CD8-positive, alpha-beta memory T cell (primary cell): ENCODE data around the gene MRPS18C. TPM values are rescaled to one million over a fixed set of nuclear protein-coding genes. Genes with fewer than 3 reads are reported as not detected.
"Not testable (repeated sequence)": the region's sequence is repeated elsewhere in the genome, so short reads cannot be mapped to it uniquely, and the experiment has no call there.

Experiments used
- CTCF ChIA-PET: fragments of 350-600 bp; sonication (Branson Sonifier 250); formaldehyde crosslinking; loops from one replicate; lab custom pipeline; 2021; ENCODE audit warnings: antibody characterized with exemption; lab: Charles Lee
- POLR2A ChIA-PET: fragments of 350-600 bp; sonication (Branson Sonifier 250); formaldehyde crosslinking; loops from one replicate; lab custom pipeline; 2021; ENCODE audit warnings: antibody characterized with exemption; lab: Charles Lee
- DNase-seq, 5 donors: peaks; one replicate each; pipeline versions ENCODE4 v3.0.0 to v3.0.0-alpha.2; 2020 to 2022; ENCODE audit warnings: mixed read lengths in 1 of 5
- H3K27ac ChIP-seq: one replicate; pipeline ENCODE4 v1.7.0; 2013; ENCODE audit warnings: low read depth, mild to moderate bottlenecking, low read length, moderate library complexity
- H3K27me3 ChIP-seq: 2 replicates; pipeline ENCODE4 v1.7.0; 2013; ENCODE audit warnings: low read length, mild to moderate bottlenecking; ENCODE audit not compliant: insufficient read depth, poor library complexity, severe bottlenecking
- H3K36me3 ChIP-seq: 2 replicates; pipeline ENCODE4 v1.7.0; 2013; ENCODE audit warnings: mild to moderate bottlenecking, low read length, moderate library complexity; ENCODE audit not compliant: insufficient read depth
- H3K4me1 ChIP-seq: 2 replicates; pipeline ENCODE4 v1.7.0; 2013; ENCODE audit warnings: mild to moderate bottlenecking, low read length, moderate library complexity; ENCODE audit not compliant: insufficient read depth
- H3K4me3 ChIP-seq: 2 replicates; pipeline ENCODE4 v1.7.0; 2013; ENCODE audit warnings: mild to moderate bottlenecking, low read length
- H3K9me3 ChIP-seq: 2 replicates; pipeline ENCODE4 v1.7.0; 2013; ENCODE audit warnings: mild to moderate bottlenecking, low read length
- H3K27ac Mint-ChIP-seq, 8 donors: one replicate each; pipeline ENCODE4 v1.8.0; 2020 to 2021; ENCODE audit warnings: mixed read lengths in 8 of 8, mild to moderate bottlenecking in 6 of 8, inconsistent platforms in 3 of 8, moderate library complexity in 3 of 8
- H3K27me3 Mint-ChIP-seq, 2 donors: one replicate each; pipeline ENCODE4 v1.8.0; 2020 to 2021; ENCODE audit warnings: mixed read lengths in 2 of 2, mild to moderate bottlenecking in 1 of 2, moderate library complexity in 1 of 2
- H3K36me3 Mint-ChIP-seq, 3 donors: one replicate each; pipeline ENCODE4 v1.8.0; 2020 to 2021; ENCODE audit warnings: mixed read lengths in 3 of 3, inconsistent platforms in 1 of 3, mild to moderate bottlenecking in 1 of 3
- H3K4me1 Mint-ChIP-seq, 3 donors: one replicate each; pipeline ENCODE4 v1.8.0; 2020 to 2021; ENCODE audit warnings: mixed read lengths in 3 of 3, inconsistent platforms in 1 of 3, mild to moderate bottlenecking in 1 of 3
- H3K4me3 Mint-ChIP-seq, 7 donors: one replicate each; pipeline ENCODE4 v1.8.0; 2020 to 2021; ENCODE audit warnings: mixed read lengths in 7 of 7, mild to moderate bottlenecking in 6 of 7, moderate library complexity in 4 of 7, inconsistent platforms in 2 of 7
- H3K9me3 Mint-ChIP-seq, 5 donors: one replicate each; pipeline ENCODE4 v1.8.0; 2020 to 2022; ENCODE audit warnings: mixed read lengths in 5 of 5, mild to moderate bottlenecking in 3 of 5, moderate library complexity in 2 of 5, inconsistent platforms in 1 of 5
- polyA plus RNA-seq: library from polyadenylated mRNA; unstranded; fragments of 300-500 nt; fragmentation: Illumina TruSeq; gene quantifications from one replicate; pipeline ENCODE4 v1.2.3, GENCODE V29; 2021
- total RNA-seq, 2 experiments: library from RNA; stranded (reverse); gene quantifications; one replicate each; pipeline ENCODE4 v1.2.3, GENCODE V29; 2021

MRPS18C gene
- total and polyA plus RNA-seq, 3 experiments from 2014 or later, result 63.6 to 87.2 (median 86.0) TPM

DNA sequence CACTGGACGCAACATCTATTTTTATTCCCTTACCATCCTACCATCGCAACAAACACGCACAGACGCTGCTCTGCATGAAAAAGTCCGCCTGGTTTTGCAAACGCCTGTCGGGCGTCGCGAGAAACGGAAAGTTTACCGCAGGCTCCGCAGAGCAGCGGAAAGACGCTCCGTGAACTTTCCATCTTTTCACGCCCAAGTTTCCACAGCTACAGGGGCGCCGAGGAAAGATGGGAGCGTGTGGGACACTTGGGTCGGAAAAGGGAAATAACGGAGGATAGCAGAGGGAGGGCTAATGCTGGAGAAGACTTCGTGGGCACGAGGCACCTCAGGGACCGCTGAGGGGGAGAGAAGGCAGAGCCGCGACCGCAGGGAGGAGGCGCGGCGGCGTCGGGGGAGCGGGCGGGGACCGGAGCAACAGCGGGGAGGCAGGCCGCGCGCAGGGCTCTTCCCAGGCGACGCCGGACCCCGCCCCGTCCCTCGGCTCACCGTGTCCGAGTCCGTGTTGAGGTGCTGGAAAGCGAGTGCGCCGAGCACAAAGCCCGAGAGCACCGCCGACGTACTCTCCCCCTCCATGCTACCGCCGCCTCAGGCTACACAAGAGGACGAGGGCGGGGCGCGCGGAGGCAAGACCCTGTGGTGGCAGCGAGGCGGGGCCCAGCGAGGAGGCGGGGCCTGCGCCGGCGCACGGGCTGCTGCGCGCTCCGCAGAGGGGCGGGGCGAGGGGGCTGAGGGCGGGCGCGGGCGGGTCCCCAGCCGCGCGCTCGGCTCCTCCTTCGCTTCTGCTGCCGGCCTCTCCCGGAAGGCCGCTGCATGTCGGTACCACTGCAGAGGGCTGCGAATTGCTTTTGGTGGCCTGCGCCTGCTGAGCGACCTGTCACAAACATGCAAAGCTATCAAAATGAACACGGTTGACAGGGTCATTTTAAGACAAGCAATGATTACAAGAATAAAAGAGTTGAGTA lies 28.9 kb downstream of the MRPS18C start, which contains the start of gene ABRAXAS1:
Gene ABRAXAS1 (minus strand): TSS at position 601 of the 962 bp plus-strand sequence. CDS start 28 bp downstream, at position 573.
- Histone ChIP-seq H3K27ac (peak within 1 kb of the TSS; percentile 64), H3K9me3 (no peaks in the 10 kb centered on the region), H3K36me3 (no peaks in the 10 kb centered on the region), H3K27me3 (no peaks in the 10 kb centered on the region), H3K4me1 (peaks cover 15% of the 10 kb centered on the region), H3K4me3 (peak within 1 kb of the TSS; percentile 85)
- Mint-ChIP-seq H3K4me3 (peak within 1 kb of the TSS; percentile 95 to 99 (median 96)), H3K36me3 (peaks cover 0 to 11% (median 0%) of the 10 kb centered on the region in 3 donors), H3K27me3 (peaks cover 0 to 3% of the 10 kb centered on the region in 2 donors), H3K9me3 (no peaks in the 10 kb centered on the region), H3K4me1 (peaks cover 22 to 36% (median 35%) of the 10 kb centered on the region in 3 donors), H3K27ac (peak within 1 kb of the TSS; percentile 93 to 99 (median 96))
- POLR2A ChIA-PET, result interaction anchor here (1.0 to 2.4 kb wide), 3 partner anchors 28 to 51 kb away, joined by 5 to 24 read pairs (median 6); partner anchors contain the start of genes GPAT3, HELQ and MRPS18C
- DNase-seq, result peak; percentile 92 to 96 (median 95)
- CTCF ChIA-PET, result interaction anchor here (1.4 kb wide), 2 partner anchors 9 to 26 kb away, joined by 3 to 4 read pairs; no protein-coding TSS in a partner anchor

DNA sequence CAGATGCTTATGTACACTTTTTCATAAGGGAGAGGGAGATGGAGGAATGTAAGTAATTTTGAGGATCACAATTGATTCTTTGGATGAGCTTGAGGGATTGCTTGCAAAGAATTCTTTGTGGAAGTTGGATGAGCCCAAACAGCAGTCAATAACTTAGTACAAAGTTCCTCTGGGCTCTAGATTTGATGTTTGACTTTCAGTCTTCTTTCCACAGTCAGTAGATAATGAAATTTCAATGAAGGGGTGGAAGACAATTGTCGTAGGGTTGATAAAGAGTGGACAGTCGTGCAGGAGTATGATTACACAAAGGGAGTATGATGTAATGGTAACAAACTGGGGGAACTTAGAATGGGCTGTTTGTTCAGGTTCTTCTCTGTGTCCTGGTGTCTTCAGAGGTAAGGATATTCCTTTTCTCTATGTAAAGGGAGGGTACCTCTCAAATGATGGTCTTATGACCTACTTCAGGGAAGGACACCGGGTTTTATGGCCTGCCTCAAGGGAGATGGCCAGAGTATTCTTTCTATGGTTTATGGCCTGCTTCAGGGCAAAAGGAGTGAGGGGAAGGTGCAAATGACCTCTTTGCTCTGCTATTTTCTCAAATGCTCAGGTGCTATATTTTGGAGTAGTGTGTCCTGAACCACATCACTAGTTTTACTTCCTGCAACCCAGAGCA lies 30.7 kb downstream of the MRPS18C start:
- POLR2A ChIA-PET, result no interaction called here
- Mint-ChIP-seq H3K4me3 (peak overlapping the region in 4 of 7 donors; percentile 12 to 44 (median 28)), H3K9me3 (no peaks in the 10 kb centered on the region), H3K36me3 (peaks cover 0 to 4% (median 0%) of the 10 kb centered on the region in 3 donors), H3K4me1 (peaks cover 20 to 32% (median 26%) of the 10 kb centered on the region in 3 donors), H3K27me3 (peaks cover 0 to 3% of the 10 kb centered on the region in 2 donors), H3K27ac (peak overlapping the region; percentile 27 to 83 (median 64))
- DNase-seq, result no peak
- Histone ChIP-seq H3K27ac (no peak overlapping the region), H3K36me3 (no peaks in the 10 kb centered on the region), H3K4me1 (peaks cover 15% of the 10 kb centered on the region), H3K27me3 (no peaks in the 10 kb centered on the region), H3K4me3 (no peak overlapping the region), H3K9me3 (no peaks in the 10 kb centered on the region)
- CTCF ChIA-PET, result no interaction called here

DNA sequence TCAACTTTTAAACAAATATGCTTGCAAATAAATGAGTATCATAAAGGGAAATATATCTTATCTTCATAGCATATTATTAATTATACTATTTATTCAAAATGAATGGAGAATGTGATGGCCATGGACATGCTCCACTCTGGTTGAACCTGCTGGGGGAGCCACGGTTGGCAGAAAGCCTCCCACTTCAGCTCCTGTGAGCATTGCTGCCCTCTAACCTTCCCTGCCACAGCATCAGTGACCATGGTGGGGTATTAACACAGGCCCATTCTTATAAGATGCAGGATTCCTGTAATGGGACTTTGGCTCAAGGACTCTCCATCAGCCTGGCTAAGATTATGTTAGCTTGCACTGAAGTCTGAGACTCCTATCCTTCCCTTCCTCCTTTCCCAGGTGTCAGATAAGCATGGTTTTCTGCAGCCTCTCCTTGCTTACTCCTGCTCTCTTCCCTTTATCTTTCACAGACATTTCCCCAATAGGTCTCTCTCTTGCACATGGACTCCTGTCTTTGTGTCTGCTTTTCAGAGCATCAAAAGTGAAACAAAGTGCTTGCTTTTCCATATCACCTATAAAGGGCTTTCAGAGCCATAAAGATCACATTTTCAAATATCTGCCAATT lies 34.0 kb downstream of the MRPS18C start:
- H3K27ac ChIP-seq, result no peak overlapping the region
- H3K36me3 Mint-ChIP-seq, result no peaks in the 10 kb centered on the region
- CTCF ChIA-PET, result interaction anchor here (1.8 to 3.5 kb wide), 3 partner anchors 35 to 151 kb away, joined by 4 to 22 read pairs (median 6); partner anchors contain the start of genes GPAT3, HELQ and MRPS18C

DNA sequence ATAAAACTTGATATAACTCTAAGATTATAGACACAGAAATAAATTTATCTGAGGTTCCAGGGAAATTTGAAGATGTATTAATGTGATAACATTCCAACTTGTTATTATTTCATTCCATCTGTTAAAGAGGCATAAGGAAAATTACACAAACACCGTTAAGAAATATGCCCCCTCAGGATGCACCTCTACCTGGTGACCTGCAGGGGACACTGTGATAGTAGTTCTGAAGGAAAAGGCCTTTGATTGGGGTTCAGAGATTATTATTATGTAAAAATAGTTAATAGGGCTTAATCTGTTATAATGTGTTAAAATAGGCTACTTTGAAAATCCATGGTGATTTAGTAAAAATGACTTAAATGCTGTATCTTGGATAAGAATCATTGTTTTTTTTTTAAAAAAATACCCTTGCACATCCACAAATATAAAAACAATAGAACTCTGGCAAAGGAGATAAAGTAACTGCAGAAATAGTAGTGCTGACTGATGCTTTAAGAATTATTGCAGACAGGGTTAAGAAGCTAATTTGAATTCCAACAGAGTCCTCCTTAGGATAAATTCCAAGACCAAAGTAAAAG lies 35.1 kb downstream of the MRPS18C start:
- ChIA-PET CTCF (interaction anchor here (1.0 to 3.5 kb wide), 5 partner anchors 11 to 150 kb away, joined by 3 to 22 read pairs (median 4); partner anchors contain the start of genes HELQ and MRPS18C), POLR2A (no interaction called here)
- DNase-seq, result peak in 2 of 5 donors; percentile 7 to 39
- no peaks in the 10 kb centered on the region for H3K36me3 Mint-ChIP-seq
- no peaks in the 10 kb centered on the region for H3K9me3 ChIP-seq
- H3K27me3 ChIP-seq, result no peaks in the 10 kb centered on the region
- H3K4me1 Mint-ChIP-seq, result peaks cover 3 to 4% (median 3%) of the 10 kb centered on the region in 3 donors
- H3K9me3 Mint-ChIP-seq, result no peaks in the 10 kb centered on the region
- H3K4me3 Mint-ChIP-seq, result peak overlapping the region in 1 of 7 donors; percentile 40
- H3K36me3 ChIP-seq, result no peaks in the 10 kb centered on the region
- no peaks in the 10 kb centered on the region for H3K27me3 Mint-ChIP-seq
- peak overlapping the region in 1 of 8 donors; percentile 42 for H3K27ac Mint-ChIP-seq
- no peak overlapping the region for H3K27ac ChIP-seq
- H3K4me1 ChIP-seq, result no peaks in the 10 kb centered on the region
- no peak overlapping the region for H3K4me3 ChIP-seq

More for the DNA sequence above, 34.0 kb downstream of the MRPS18C start:
- H3K27me3 ChIP-seq, result no peaks in the 10 kb centered on the region
- DNase-seq, result no peak
- Mint-ChIP-seq H3K27me3 (no peaks in the 10 kb centered on the region), H3K4me1 (peaks cover 8 to 10% (median 9%) of the 10 kb centered on the region in 3 donors), H3K9me3 (no peaks in the 10 kb centered on the region), H3K27ac (peak overlapping the region in 1 of 8 donors; percentile 25), H3K4me3 (no peak overlapping the region)
- H3K4me1 ChIP-seq, result peaks cover 7% of the 10 kb centered on the region
- POLR2A ChIA-PET, result no interaction called here
- no peaks in the 10 kb centered on the region for H3K9me3 ChIP-seq
- H3K36me3 ChIP-seq, result no peaks in the 10 kb centered on the region
- no peak overlapping the region for H3K4me3 ChIP-seq

DNA sequence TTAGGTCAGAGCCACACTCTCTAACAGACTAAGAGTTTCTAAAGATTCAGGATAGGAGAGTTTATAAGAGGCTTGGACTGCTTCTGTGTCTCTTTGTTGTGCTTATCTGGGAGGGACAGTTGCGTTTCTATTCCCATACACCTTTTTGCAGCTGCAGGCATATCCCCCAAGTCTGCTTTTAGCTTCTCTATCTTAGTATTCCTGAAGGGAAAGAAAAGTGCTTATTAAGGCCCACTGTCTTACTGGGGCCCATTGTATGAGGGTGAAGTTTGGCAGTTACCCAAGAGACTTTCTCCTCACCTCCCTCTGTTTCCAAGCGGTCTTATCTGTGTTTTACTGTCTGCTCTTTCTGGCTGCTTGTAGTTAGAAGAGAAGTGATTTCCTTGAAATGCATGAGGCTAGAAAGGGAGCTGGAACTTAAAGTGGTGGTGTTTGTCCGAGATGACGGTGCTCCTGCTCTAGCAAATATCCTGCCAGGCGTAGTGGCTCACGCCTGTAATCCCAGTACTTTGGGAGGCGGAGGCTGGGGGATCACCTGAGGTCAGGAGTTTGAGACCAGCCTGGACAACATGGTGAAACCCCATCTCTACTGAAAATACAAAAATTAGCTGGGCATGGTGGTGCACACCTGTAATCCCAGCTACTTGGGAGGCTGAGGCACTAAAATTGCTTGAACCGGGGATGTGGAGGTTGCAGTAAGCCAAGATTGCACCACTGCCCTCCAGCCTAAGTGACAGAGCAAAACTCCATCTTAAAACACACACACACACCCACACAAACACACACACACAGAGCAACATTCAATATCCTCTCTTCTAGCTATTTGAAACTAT lies 40.4 kb downstream of the MRPS18C start:
- POLR2A ChIA-PET, result interaction anchor here (0.6 kb wide), 1 partner anchor 182 kb away, joined by 4 read pairs; no protein-coding TSS in a partner anchor

DNA sequence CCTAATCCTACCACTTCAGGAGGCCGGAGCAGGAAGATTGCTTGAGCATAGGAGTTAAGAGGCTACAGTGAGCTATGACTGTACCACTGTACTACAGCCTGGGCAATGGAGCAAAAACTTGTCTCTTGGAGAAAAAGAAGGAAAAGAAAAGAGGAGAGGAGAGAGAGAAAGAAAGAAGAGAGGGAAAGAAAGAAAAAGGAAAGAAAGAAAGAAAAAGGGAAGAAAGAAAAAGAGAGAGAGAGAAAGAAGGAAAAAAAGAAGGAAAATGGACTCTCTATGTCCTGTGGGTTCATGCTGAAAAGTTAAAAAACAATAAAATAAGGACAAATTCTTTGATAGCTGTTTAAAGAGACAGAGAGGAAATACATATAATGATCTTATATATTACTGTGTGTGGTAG lies 42.3 kb downstream of the MRPS18C start:
- Histone ChIP-seq H3K36me3 (no peaks in the 10 kb centered on the region), H3K27ac (no peak overlapping the region), H3K4me3 (no peak overlapping the region), H3K9me3 (no peaks in the 10 kb centered on the region), H3K27me3 (no peaks in the 10 kb centered on the region), H3K4me1 (no peaks in the 10 kb centered on the region)
- Mint-ChIP-seq H3K36me3 (no peaks in the 10 kb centered on the region), H3K9me3 (no peaks in the 10 kb centered on the region), H3K27me3 (peaks cover 0 to 4% of the 10 kb centered on the region in 2 donors), H3K27ac (no peak overlapping the region), H3K4me3 (no peak overlapping the region), H3K4me1 (no peaks in the 10 kb centered on the region)
- ChIA-PET CTCF (interaction anchor here (1.3 kb wide), 1 partner anchor 142 kb away, joined by 3 read pairs; no protein-coding TSS in a partner anchor), POLR2A (no interaction called here)
- DNase-seq, result no peak

More for the DNA sequence above, 40.4 kb downstream of the MRPS18C start:
- H3K36me3 ChIP-seq, CTCF ChIA-PET, H3K4me3 ChIP-seq, H3K27me3 ChIP-seq, H3K36me3 Mint-ChIP-seq, H3K4me1 Mint-ChIP-seq, H3K4me1 ChIP-seq, H3K4me3 Mint-ChIP-seq, H3K9me3 Mint-ChIP-seq, H3K9me3 ChIP-seq, DNase-seq, H3K27me3 Mint-ChIP-seq: not testable (repeated sequence)
- H3K27ac ChIP-seq, result peak overlapping the region; percentile 63
- peak overlapping the region in 1 of 8 donors; percentile 31 for H3K27ac Mint-ChIP-seq
